NCI-H2227 (cell line): ENCODE results near the gene EYA2.
A peak's percentile ranks its signal among the peaks of the same experiment; 100 is the strongest.

ENCODE experiments used
- DNase-seq: peaks from one replicate; lab custom pipeline; 2025; ENCODE audit not compliant: unreplicated experiment; lab: John Stamatoyannopoulos, UW

The EYA2 gene

DNA sequence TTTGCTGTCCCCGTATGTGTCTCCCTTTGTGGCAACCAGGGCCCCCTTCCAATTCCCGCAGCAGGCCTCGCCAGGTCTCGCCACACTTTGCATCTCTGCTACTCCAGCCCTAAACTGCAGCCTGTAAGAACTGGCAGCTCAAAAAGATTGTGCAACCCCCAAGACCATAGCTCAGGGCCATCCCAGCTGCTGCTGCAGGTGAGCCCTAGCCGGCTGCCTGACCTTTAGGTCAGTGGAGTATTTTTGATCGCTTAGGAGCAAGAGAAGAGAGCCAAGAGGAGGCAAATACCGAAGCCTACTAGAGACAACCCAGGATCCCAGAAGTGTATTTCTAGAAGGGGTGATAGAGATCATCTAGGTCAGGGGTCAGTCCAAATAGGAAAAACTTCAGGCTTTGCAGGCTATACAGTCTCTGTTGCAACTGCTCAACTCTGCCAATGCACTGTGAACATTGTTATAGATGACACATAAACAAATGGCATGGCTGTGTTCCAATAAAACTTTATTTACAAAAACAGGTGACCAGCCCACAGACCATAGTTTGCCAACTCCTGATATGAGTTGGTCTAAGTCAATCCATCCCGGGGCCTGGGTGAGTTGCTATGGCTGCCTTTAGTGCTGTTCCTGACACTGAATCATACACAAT is 138.4 kb downstream of the EYA2 start:
- no peak for DNase-seq

DNA sequence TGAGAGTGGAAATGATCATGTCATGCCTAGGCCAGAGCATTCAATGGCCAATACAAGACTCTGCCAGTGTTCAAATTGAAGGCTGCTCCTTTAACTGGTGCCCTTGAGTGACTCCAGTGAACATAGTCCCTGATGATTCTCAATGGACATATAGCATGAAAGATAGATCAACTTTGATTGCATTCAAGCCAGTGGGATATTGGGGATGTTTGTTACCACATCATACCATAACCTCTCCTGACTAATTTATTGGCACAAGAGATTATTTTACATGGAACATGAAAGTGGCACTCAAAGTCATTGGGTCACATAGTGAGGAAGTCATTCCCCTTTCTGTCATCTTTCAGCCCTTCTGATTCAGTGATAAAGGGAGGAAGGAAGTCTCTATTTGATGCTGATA is 139.0 kb downstream of the EYA2 start:
- DNase-seq, result no peak

DNA sequence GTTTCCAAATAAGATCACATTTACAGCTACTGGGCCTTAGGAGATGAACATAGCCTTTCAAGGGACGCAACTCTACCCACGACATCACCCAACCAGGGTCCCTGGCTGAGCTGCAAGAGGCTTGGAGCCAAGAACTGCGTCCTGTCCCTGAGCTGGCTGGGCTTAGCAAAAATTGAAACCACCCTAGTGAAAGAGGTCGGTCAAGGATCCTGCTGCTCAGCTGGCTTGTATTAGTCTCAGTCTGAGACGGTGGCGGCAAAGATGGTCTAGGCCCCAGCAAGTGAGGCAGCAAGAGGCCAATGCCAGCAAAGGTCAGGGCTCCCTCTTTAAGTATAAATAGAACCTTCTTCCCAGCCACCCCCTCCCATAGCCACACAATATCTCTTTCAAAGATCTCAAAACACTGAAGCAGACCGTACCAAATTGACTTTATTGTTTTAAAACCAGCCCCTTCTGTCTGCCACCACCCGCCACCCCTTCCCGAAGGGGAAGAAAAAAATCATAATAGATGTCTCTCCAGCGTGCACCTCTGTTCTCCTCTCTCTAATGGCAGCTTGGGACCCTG is 140.5 kb downstream of the EYA2 start:
- DNase-seq, result no peak

DNA sequence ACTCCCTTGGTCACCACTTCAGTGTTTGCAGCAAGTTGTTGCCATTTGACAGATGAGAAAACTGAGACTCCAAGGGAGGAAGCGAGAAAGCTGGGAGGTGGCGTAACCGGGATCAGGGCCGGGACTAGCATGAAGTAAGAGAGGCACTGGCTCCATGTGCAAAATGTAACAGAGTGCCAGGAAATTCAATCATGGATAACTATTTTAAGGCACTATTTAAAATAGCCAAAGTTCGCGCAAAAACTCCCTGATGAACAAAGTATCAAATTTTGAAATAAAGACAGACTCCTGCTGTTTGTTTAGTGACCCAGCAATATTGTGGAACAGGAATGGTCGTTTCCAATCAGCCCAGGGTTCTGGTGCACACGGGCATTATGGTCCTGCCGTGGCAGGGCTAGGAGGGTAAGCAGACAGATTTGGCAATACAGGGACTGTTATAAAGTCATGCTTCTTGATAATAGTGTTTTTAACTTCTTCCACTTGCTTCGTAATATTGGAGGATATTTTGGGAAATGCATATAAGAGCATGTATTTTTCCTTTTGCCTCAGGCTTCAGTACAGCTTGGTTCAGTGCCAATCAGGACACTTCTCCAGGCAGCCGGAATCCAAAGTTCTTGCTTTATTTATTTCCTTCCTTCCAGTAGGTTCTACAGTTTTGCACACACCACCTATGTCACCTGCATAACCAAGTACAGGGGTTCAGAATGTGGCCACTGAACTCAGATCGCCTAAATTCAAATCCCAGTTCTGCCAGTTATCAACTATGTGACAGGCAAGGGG is 141.6 kb downstream of the EYA2 start:
- DNase-seq, result no peak

DNA sequence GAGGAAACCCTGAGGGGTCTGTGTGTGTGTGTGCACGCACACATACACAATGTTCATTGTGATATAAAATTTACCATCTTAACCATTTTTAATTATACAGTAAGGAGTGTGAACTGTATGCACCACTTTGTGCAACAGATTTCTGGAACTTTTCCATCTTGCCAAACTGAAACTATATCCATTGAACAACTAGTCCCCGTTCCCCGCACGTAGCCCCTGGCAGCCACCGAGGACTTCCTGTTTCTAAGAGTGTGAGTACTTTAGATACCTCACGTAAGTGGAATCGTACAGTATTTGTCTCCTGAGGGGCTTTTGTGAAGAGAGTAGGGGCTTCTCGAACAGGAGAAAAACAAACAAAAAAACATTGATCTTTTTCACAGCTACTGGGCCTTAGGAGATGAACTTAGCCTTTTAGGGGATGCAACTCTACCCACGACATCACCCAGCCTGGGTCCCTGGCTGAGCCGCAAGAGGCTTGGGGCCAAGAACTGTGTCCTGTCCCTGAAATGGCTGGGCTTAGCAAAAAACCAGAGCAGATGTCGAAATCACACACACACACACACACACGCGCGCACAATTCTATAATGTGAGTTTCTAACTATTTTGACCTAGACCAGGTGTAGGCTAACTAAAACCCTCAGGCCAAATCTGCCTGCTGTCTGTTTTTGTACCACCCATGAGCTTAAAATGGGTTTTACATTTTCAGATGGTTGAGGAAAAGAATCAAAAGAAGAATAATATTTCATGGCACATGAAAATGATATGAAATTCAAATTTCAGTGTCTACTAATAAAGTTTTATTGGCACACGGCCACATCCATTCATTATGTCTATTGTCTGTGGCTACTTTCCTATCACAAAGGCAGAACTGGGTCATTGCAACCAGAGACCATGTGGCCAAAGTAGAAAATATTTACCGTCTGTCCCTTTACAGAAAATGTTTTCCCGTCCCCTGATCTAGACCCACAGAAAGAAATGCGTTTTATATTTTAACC is 144.2 kb downstream of the EYA2 start:
- no peak for DNase-seq

DNA sequence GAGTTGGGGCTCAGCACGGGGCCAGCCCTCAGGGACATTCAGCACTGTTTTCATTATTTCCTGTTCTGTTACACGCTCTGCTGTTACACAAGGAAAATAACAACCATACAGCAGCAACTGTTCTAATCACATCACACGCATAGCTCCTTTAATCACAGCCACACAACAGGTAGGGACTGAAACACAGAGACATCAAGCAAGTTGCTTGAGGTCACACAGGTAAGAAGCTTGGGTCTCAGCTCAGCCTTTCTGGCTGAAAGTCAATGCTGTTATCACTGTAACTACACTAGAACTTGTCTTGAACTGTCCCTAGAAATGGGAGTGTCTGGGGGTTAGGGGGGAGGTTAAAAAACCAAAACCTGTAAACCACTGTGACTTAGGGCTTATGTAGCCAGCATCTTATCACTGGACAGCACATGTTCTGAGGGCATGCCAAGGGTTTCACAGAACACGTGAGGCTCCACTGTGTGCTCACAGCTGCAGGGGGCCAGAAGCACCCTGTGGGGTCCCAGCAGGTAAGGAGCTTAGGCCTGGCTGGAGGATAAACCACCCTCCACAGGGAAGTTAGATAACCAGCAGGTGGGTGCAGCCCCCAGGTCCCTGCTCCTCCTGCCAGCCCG is 146.0 kb downstream of the EYA2 start:
- no peak for DNase-seq

DNA sequence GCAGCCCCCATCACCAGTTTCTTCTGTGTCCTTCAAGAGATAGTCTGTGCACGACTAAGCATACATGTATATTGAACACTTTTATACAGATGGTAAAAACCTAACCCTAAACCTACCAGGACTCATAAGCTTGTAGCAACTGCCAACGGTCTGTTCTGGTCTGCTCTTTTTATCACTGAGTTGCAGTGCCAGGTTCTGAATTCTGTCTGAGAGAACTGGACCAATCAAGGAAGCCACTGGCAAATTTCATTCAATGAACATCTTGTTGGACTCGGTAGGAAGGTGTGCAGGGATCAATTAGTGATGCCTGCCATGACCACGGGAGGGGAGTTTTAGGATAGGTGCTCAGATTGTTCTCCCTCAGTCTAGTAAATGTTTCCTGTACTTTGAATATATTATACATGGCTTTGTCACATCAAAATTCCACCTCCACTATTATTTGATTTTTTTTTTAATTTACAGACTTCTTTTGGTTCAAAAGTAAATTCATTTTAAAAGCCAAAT is 146.8 kb downstream of the EYA2 start:
- no peak for DNase-seq

DNA sequence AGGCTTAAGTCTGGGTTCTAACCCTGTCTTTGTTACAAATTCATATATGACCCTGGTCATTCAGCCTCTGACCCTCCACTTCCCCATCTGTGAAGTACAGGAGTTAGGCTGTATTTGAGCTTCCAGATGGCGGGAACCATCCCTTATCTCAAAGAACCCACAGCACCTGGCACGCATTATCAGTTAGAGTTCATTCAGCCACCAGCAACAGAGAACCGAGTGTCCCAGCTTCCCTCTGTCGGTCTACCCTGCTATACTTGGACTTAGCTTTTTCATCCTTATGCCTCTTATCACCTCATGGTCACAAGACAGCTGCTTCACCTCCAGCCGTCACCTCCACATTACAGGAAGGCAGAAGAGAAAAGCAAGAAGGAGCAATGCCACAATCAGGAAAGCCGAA is 147.8 kb downstream of the EYA2 start:
- DNase-seq, result no peak

DNA sequence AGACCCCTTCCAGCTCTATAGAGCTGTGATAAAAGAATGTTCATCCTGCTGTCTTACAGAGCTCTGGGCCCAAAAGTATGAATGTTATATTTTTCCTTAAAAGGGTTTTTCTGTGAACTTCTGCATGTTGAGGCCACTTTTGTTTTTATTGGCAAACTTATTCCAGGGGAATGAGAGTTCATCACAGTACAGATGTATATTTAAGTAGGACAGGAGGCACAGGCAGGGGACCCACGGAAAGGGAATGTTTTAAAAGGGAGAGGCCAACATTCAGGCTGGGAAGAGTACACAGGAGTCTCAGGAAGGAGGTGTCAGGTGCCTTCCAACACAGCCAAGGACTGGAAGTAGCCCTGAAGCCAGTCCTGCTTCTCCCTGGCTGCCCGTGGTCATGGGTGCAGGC is 148.4 kb downstream of the EYA2 start:
- no peak for DNase-seq

DNA sequence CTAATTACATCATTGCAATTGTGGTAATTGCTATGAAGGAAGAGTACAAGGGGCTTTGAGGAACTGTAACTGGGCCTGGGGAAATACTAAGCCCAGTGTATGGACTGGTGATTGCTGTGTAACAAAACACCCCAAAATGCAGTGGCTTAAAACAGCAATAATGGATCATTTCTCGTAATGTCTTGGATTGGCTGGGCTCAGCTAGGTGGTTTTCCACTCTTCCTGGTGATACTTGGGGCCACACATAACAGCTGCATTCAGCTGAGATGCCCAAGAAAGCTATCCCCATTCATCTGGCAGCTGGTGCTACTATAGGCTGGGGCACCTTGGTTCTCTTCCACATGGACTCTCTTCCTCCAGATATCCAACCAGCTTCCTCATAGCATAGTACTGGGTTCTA is 150.3 kb downstream of the EYA2 start:
- no peak for DNase-seq

DNA sequence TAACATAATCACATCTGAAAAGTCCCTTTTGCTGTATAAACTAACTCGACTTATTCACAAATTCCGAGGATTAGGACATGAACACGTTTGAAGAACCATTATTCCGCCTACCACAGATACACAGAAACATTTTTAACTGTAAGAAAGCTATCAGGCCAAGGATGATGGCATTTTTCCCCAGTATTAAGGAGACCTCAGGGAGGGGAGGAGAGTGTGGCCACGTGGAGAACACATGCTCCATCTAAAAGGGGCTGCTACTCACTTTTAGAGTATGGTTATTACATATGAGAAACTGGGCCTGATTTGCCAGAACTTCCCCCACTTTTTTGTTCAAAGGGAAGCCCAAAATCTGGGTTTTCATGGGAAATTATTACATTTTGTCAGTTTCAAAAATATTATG is 153.4 kb downstream of the EYA2 start:
- DNase-seq, result no peak

DNA sequence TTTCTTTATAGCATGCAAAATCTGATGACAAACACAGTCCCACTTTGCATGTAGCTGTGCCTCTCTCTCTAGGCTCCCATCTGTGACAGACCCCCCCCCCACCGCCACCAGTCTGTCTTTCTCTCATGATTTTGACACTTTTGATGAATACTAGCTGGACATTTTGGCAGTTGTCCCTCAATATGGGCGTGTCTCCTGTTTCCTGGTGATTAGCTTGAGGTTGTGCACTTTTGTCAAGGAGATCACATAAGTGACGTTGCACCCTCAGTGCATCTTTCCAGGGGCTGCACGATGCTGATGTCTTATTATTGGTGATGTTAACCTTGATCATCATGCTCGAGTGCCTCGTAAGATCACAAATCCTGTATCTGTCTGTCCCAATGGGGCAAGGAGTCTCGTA is 155.1 kb downstream of the EYA2 start:
- no peak for DNase-seq

DNA sequence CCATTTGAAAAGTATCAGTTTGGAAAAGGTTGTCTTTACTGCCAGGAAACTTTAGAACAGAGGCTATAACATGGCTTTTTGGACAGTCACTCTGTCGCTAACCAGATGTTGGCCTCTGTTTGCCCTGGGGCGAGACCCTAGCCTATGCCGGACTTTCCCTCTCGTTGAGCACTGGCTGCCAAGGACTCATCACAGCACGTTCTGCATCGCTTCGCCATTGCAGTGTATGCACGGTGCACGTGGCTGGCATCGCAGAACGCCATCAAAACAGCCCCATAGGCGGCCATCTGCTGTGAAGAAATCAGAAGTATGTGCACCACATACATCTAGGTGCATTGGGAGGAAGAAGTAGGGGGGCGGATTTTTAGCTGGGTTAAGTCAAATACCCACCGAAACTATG is 156.4 kb downstream of the EYA2 start:
- no peak for DNase-seq

DNA sequence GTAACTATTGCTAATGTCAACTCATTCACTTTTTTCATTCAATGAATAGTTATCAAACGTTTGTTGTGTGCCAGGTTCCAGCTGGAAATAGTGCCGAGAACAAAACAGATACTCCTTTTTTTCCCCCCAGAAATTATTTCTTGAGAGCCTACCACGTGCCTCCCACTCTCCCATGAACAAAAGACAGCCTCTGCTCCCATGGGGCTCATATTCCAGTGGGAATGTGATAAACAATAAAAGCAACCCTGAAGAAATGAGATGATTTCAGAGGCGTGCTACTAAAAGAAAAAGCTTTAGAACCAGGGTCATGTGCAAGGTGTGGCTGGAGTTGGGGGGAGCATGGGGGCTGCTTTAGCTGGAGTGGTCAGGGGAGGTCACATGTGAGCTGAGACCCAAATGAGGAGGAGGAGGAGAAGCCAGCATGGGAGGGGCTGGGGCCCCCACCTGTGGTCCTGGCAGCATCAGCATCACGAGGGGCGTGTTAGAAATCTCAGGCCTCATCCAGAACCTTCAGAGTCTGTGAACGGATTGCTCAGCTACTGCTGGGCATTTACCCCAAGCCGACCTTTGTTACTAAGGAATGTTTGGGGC is 157.4 kb downstream of the EYA2 start:
- peak; percentile 70 for DNase-seq

DNA sequence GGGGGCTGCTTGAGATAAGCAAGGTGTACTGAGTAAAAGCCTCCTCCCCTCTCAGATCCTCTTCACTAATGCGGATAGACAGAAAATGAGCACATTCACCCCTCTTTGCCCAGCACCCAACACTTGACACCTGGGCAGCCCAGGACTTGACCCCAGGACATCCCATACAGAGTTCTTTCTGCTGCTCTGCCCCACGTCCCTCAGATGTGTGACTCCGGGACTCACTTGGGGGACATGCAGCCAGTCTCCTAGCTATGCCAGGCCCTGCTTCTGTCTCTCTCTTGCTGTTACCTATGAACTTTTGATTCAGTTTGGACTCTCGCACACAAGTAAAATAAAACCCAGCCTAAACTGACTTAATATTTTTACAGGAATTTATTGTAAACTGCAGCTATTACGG is 159.9 kb downstream of the EYA2 start:
- no peak for DNase-seq

DNA sequence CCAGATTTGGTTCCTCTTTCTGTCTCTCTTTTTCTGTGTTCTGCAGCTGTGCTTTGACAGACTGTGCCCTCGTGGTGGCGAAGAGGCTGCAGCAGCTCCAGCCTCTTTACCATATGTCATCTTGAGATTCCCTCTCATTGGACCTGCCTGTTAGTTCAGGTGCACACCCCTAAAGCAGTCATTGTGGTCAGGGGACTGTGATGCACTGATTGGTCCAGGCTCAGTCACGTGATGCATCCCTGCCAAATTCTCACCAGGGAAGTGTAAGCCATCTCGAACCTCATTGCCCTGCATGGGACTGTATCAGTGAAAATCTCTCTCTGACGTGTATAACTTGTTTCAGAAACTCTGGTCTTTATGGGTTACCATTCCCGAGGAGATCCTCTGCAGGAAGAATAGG is 160.3 kb downstream of the EYA2 start:
- DNase-seq, result no peak

DNA sequence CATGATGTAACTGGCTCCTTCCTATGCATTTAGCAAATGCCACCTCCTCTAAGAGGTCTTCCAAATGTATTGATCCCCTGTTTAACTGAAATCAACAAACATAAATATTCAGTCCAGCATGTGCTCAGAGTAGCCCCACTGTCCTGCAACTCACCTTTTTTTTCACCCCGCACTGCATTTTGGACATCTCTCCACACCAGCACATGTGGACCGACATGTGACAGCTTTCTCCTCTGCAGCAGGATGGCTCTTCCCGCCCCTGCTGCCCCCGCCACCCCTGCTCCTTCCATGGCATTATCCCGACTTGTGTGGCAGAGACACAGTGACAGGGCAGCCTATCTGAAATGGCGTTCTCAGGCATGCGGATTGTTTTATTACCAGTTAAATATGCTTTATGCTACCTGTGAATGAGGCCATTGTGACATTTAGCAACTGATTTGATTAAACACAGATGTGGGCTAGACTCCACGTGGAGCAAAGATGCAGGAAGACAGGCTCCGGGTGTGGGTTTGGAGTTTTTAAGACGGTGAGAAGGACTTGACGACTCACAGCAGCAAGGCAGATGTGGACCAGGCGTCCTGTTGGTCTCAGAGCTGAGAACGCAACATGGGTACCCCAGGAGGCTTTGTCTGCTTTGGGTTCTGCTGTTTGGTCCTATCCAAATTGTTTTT is 161.2 kb downstream of the EYA2 start:
- DNase-seq, result no peak

DNA sequence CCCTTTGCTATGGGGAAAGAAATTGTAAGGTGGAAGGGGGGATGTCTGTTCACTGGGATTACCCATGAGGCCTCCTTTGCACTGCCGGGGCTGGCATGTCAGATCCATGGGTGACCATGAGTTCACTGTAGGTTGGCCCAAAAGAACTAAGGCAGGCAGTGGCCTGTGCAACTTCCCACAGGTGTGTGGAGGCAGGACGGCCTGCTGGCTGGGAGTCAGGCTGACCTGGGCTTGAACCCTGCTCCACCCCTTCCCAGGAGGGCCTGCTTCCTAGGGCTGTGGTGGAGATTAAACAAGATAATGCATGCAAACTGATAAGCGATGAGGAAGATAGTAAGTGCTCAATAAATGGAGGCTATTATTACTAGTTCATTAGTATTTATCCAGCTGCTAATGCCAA is 163.0 kb downstream of the EYA2 start:
- DNase-seq, result no peak

DNA sequence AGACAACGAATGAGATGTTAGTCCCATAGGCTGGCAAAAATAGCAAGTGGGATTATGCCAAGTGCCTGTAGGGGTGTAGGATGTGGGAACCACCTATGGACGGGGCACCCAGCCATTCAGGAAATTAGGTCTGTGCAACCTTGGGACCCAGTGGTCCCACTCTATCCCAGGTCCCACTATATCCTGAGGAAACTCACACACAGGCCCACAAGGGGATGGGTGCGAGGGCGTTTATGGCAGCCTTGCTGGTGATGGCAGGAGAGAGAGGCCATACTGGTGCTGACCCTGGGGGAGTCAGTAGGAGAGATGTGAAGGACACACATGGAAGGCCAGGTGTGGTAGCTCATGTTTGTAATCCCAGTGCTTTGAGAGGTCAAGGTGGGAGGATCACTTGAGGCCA is 163.6 kb downstream of the EYA2 start:
- no peak for DNase-seq

DNA sequence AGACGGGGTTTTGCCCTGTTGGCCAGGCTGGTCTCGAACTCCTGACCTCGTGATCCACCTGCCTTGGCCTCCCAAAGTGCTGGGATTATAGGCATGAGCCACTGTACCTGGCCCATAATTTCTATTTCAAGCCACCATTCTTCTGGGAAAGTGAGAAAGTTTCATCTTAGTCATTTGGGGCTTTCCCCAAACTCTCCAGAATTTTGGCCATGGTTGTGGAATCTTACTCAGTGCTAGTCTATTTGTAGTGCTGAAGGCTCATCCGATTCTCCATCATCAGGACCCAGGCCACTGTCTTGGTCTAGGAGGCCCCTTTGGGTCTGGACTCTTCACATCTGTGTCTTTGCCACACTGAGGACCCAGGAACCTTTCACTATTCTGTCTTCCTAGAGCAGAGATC is 164.9 kb downstream of the EYA2 start:
- DNase-seq, result no peak
